Fibroblast of peridontal ligament (primary cell): Measurements from ENCODE around the gene CLMN.

Source experiments
- DNase-seq: peaks from one replicate; pipeline ENCODE4 v3.0.0-alpha.2; 2010; ENCODE audit errors: extremely low read depth

Gene CLMN

GRCh38 chr14:95301527-95302187 lies 18.1 kb downstream of the CLMN start:
- DNase-seq = no peak

GRCh38 chr14:95300697-95301526 lies 18.8 kb downstream of the CLMN start:
- DNase-seq = no peak

DNA sequence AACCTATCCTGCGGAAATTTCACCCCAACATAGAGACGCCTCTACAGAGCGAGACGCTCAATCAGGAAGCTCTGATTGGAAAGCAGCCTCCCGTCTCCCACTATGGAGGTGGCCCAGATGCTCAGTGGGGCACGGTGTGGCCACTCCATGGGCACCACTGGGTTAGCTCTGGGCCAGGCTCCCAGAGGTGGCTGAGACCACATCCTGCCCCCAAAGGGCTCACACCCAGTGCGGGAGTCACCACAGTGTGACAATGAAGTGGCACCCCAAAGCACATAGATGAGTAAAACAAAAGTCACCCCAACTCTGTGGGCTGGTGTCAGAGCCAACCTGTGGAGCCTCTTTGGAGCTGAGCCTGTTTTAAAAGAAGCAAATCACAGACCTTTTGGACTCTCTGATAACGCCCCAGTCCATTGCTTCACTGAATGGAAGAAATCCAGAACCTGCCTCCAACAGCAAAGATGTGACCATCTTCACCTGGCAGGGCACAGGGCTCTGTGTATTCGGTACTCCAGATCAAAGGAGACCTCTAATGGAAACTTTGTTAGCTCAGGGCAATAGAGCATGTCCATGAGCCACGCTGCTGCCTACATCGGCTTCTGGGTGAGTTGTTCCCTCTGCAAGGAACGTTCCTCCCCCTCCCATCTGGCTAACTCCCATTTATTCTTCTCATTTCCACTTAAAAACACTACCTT lies 19.6 kb downstream of the CLMN start:
- DNase-seq = no peak

GRCh38 chr14:95299271-95299670 lies 20.4 kb downstream of the CLMN start:
- DNase-seq = no peak

DNA sequence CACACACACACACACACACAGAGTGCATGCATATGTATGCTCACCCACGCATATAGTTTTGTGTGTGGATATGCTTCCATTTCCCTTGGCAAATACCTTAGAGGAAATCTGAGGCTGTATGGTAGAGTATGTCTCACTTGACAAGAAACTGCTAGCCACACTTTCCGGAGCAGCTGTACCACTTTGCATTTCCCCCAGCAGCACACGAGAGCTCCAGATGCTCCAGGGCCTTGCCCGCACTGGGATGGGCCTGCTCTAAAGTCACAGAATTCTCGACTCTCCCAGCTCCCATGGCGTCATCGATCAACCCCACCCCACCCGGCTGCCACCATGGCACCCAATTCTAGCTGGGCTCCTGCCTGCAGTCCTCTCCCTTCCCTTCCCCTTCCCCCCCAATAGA lies 21.9 kb downstream of the CLMN start:
- no peak for DNase-seq

GRCh38 chr14:95296966-95297365 lies 22.7 kb downstream of the CLMN start:
- DNase-seq = no peak

DNA sequence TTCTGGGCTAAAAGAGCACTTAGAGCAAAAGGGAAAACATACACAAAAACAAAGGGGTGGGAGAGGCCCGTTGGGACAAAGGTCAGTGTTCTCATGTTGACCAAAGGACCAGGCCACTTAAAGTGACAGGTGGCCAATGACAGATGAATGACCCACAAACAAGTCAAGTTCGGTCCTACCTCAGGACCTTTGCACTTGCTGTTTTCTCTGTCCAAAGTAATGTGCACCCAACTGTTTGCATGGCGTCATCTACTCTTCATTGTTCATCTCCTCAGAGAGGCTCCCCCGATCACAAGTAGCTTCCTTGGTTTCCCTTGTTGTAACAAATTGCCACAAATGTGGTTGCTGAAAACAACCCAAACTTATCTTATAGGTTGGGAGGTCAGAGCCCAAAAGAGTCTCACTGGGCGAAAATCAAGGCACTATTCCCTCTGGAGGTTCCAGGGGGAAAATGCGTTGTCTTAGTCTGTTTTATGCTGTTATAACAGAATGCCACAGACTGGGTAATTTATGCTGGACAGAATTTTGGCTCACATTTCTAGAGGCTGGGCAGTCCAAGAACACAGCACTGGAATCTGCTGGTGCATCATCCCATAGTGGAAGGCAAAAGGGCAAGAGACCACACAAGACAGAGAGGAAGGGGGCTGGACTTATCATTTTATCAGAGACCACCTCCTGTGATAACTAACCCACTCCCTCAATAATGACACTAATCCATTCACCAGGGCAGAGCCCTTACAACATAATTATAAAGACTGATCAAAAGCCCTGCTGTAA lies 23.9 kb downstream of the CLMN start:
- no peak for DNase-seq

GRCh38 chr14:95294834-95295599 lies 24.7 kb downstream of the CLMN start:
- no peak for DNase-seq

- no peak for DNase-seq
Measured at GRCh38 chr14:95294320-95294719, 25.4 kb downstream of the CLMN start.

DNA sequence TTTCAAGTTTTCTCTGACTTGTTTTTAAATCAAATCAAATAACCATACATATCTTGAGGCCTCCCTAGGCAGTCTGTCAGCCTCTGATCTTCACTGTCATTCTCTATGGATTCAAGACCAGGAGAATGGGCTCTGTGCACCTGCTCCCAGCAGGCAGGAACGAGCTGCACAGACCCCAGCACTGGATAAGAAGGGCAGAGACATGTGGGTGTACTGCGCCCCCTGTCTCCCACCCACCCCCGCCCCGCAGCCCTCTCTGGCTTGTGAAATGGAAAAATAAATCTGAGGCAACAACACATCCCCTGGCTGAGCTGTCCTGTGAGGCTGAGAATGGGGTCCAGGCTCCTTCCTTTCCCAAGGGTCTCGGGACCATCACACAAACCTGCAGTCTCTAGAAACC lies 26.3 kb downstream of the CLMN start:
- no peak for DNase-seq

DNA sequence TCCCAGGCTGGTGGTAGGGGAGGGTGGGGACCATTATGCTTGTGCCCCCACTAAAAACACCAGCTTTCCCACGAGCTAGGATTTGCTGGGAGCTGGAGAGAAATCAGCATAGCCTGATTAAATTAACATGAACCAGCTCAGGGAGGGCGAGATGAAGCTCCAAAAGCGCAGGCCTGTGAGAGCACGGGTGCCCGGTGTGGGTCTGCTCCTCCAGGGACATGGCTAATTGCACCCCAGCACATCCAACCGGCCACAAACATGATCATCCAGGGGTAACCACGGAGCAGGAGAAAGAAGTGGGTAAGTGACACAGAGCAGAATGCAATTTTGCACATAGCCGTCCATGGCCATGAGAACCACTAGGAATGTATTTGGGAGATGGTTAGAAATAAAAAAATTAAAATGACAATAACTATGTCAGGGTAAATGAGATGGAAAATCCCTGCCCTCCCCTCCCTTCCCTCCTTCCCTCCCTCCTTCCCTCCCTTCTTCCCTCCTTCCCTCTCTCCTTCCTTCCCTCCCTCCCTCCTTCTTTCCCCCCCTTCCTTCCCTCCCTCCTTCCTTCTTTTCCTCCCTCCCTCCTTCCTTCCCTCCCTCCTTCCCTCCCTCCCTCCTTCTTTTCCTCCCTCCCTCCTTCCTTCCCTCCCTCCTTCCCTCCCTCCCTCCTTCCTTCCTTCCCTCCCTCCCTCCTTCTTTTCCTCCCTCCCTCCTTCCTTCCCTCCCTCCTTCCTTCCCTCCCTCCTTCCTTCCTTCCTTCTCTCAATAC lies 26.9 kb downstream of the CLMN start:
- no peak for DNase-seq

DNA sequence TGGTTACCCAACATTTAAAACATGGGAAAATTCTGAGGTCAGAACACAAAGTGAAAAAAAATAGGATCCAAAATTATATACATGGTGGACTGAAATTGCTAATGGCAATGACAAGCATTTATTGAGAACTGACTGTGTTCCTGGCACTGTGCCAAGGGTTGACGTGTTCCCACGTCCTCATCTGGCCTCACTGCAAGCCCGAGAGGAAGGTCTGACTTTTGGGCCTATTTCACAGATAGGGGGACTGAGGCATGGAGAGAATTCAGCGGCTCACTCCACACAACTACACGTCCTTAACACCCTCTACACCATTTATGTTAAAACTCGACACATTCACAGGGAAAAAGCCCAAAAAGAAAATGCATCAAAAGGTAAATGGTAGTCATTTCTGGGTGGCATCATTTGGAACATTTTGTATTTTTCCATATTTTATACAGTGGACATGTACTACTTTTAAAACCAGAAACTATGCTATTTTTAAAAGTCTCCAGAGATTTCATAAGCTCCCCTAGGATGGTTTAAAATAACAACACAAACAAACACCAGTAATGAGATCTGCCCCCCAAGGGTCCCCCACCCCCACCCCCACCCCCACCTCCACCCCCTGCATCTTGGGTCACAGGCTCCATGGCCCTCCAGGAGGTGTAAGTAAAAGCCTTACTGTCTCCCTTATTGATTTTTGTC lies 27.7 kb downstream of the CLMN start:
- peak; percentile 35 for DNase-seq

DNA sequence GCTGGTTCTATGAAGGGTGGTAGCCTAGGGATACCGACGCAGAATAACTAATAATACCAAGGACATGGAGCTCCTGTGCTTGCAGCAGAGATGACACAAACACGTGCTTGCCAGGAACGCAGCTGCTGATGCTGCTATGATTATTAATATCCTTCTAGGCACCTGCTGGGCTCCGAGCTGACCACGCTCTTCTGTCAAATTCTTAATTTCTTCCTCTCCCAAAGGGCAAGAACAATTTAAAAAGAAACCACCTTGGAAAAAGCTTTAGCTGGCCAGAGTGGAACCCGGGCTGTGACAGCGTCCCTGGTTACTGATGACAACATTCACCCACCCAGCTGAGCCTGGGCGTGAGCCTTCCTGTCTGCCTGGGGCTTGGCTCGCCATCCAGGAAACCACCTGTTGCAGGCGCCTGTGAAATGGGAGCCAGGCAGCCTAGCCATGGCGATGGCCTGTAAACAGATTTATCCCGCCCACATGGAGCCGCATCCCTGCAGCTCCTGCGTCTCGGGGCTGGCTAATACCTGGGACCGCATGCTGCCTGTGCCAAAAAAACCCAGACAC lies 28.8 kb downstream of the CLMN start:
- DNase-seq = no peak

- no peak for DNase-seq
Measured at GRCh38 chr14:95290021-95290420, 29.7 kb downstream of the CLMN start.

- DNase-seq = no peak
Measured at GRCh38 chr14:95289323-95290010, 30.2 kb downstream of the CLMN start.

DNA sequence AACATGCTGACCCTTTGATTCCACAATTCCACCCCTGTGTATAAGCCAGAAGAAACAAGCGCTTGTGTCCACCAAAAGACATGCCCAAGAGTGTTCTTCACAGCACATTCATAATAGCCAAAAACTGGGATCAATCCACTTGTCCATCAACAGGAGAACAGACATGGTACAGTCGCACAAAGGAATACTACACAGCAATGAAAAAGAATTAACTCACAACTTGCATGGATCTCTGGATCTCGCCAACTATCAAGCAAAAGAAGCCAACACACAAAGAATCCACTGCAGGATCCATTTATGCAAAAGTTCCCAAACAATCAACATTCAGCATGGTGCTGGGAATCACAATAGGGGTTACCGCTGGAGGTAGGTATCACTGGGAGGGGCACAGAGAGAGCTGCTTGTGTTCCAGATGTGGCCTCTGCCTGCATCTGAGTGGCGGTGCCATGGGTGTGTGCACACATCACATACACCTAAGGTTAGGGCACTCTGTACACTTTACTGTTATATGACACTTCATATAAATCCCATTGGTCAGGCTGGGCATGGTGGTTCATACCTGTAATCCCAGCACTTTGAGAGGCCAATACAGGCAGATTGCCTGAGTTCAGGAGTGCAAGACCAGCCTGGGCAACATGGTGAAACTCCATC lies 30.9 kb downstream of the CLMN start:
- DNase-seq = no peak

DNA sequence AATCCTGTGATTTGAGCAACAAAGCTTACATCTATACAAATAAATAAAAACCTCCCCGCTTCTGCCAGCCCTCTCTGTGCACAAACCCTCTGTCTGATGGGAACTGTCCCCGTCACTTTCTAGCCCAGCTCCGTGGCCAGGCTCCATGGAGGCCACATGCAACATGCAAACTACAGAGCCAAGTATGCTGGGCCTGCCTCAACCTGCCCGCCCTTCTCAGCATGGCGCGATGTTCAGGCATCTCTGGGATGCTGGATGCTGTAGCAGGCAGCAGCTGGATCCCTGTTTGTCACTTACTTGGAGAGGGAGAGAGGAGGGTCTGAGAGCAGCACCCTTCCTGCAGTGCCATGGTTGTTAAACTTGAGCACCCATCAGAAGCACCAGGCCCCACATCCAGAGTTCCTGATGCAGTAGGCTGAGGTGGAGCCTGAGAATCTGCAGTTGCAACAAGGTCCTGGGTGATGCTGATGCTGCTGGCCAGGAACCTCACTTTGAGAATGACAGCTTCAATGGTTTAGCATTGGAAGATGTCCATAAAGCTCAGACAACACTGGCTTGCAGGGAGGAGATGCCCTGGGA lies 32.4 kb downstream of the CLMN start:
- DNase-seq = no peak

DNA sequence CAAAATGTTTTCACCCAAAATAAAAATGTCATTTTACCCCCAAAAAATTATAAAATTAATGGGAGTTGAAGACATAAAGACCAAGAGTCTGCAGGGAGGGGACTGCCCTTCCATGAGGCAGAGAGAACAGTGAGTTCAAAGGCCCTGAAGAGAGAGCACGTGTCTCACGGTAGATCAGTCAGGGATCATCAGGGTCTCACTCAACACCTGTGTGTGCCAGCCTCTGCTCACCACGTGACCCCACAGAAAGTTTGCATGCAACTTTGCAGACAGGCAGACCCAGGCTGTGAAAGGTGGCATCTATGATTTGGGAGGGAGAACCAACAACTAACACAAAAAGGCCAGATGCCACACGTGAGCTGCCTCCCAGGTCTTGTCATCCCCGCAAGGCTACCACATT lies 33.1 kb downstream of the CLMN start:
- no peak for DNase-seq
